Immature natural killer cell (primary cell): ENCODE data around the gene ABCB9. TPM values are rescaled to one million over a fixed set of nuclear protein-coding genes. Genes with fewer than 3 reads are reported as not detected.

Experiments
- DNase-seq, 3 donors: peaks; one replicate each; pipeline ENCODE4 v3.0.0; 2022; ENCODE audit warnings: mixed read lengths in 1 of 3
- H3K27ac Mint-ChIP-seq, 6 donors: one replicate each; pipeline ENCODE4 v1.8.0; 2020; ENCODE audit warnings: mixed read lengths in 6 of 6, mild to moderate bottlenecking in 5 of 6, inconsistent platforms in 4 of 6, moderate library complexity in 3 of 6
- H3K27me3 Mint-ChIP-seq, 3 donors: one replicate each; pipeline ENCODE4 v1.8.0; 2020 to 2021; ENCODE audit warnings: low read depth in 3 of 3, mild to moderate bottlenecking in 3 of 3, mixed read lengths in 3 of 3, moderate library complexity in 3 of 3, inconsistent platforms in 1 of 3
- H3K36me3 Mint-ChIP-seq, 3 donors: one replicate each; pipeline ENCODE4 v1.8.0; 2020; ENCODE audit warnings: mixed read lengths in 3 of 3, inconsistent platforms in 2 of 3, mild to moderate bottlenecking in 2 of 3
- H3K4me1 Mint-ChIP-seq, 2 donors: one replicate each; pipeline ENCODE4 v1.8.0; 2020; ENCODE audit warnings: inconsistent platforms in 2 of 2, mild to moderate bottlenecking in 2 of 2, mixed read lengths in 2 of 2, moderate library complexity in 1 of 2
- H3K4me3 Mint-ChIP-seq, 5 donors: one replicate each; pipeline ENCODE4 v1.8.0; 2020; ENCODE audit warnings: mild to moderate bottlenecking in 5 of 5, mixed read lengths in 5 of 5, inconsistent platforms in 3 of 5, moderate library complexity in 3 of 5
- H3K9me3 Mint-ChIP-seq, 6 donors: one replicate each; pipeline ENCODE4 v1.8.0; 2020; ENCODE audit warnings: mild to moderate bottlenecking in 6 of 6, mixed read lengths in 6 of 6, inconsistent platforms in 4 of 6, moderate library complexity in 3 of 6
- polyA plus RNA-seq, 3 donors: library from polyadenylated mRNA; unstranded; fragments of 300-500 nt; fragmentation: Illumina TruSeq; gene quantifications; one replicate each; pipeline ENCODE4 v1.2.3, GENCODE V29; 2021

Gene ABCB9
- polyA plus RNA-seq, 3 donors from 2014 or later, result 0.31 to 0.44 TPM; not detected in 1

- Mint-ChIP-seq H3K27ac (peak overlapping the region; percentile 61 to 92 (median 84)), H3K4me1 (peaks cover 94 to 98% of the 10 kb centered on the region in 2 donors), H3K4me3 (peak overlapping the region; percentile 30 to 60 (median 52)), H3K9me3 (no peaks in the 10 kb centered on the region), H3K36me3 (no peaks in the 10 kb centered on the region), H3K27me3 (peaks cover 6 to 19% (median 8%) of the 10 kb centered on the region in 3 donors)
- DNase-seq, result no peak
These were observed 85.6 kb downstream of the ABCB9 start for GRCh38 chr12:122880668-122881067.

- no peaks in the 10 kb centered on the region for H3K9me3 Mint-ChIP-seq
- H3K36me3 Mint-ChIP-seq, result no peaks in the 10 kb centered on the region
- DNase-seq, result no peak
- H3K27me3 Mint-ChIP-seq, result peaks cover 6 to 19% (median 8%) of the 10 kb centered on the region in 3 donors
- H3K4me3 Mint-ChIP-seq, result peak overlapping the region; percentile 15 to 60 (median 51)
- H3K4me1 Mint-ChIP-seq, result peaks cover 98 to 100% of the 10 kb centered on the region in 2 donors
- H3K27ac Mint-ChIP-seq, result peak overlapping the region; percentile 61 to 92 (median 84)
These were observed 86.1 kb downstream of the ABCB9 start for GRCh38 chr12:122880155-122880667.

Other genes with a start within 250 kb of the ABCB9 start
- gene HCAR3, start 249.7 kb downstream of the ABCB9 start, polyA plus RNA-seq, result not detected
- gene HCAR1, start 235.6 kb downstream of the ABCB9 start, polyA plus RNA-seq, result not detected
- 10 to 100 TPM; 66.2 to 81.1 (median 68.7) TPM for gene DENR, start 213.6 kb downstream of the ABCB9 start, polyA plus RNA-seq
- gene CCDC62, start 191.9 kb downstream of the ABCB9 start, polyA plus RNA-seq, result under 1 TPM in 1 of 3 donors, not detected in 2; 0.28 TPM
- 10 to 100 TPM in 1 of 3 donors, 1 to 10 TPM in 2; 4.4 to 14.6 (median 5.1) TPM for gene HIP1R, start 131.0 kb downstream of the ABCB9 start, polyA plus RNA-seq
- 10 to 100 TPM; 39.5 to 70.1 (median 43.6) TPM for gene VPS37B, start 70.3 kb downstream of the ABCB9 start, polyA plus RNA-seq
- gene OGFOD2, start 8.8 kb upstream of the ABCB9 start, polyA plus RNA-seq, result 10 to 100 TPM; 14.4 to 16.6 (median 16.3) TPM
- gene ARL6IP4, start 14.2 kb upstream of the ABCB9 start, polyA plus RNA-seq, result 100 to 1,000 TPM; 131 to 327 (median 245) TPM
- gene PITPNM2, start 184.6 kb upstream of the ABCB9 start, polyA plus RNA-seq, result 1 to 10 TPM; 4.7 to 8.6 (median 7.1) TPM